Measurements from ENCODE around the gene ASCC1. TPM values are rescaled to one million over a fixed set of nuclear protein-coding genes. Genes with fewer than 3 reads are reported as not detected.
A peak's percentile ranks its signal among the peaks of the same experiment; 100 is the strongest.

The ASCC1 gene
- total and polyA plus RNA-seq, 10 donors = 11.9 to 41.7 (median 33.8) TPM

DNA sequence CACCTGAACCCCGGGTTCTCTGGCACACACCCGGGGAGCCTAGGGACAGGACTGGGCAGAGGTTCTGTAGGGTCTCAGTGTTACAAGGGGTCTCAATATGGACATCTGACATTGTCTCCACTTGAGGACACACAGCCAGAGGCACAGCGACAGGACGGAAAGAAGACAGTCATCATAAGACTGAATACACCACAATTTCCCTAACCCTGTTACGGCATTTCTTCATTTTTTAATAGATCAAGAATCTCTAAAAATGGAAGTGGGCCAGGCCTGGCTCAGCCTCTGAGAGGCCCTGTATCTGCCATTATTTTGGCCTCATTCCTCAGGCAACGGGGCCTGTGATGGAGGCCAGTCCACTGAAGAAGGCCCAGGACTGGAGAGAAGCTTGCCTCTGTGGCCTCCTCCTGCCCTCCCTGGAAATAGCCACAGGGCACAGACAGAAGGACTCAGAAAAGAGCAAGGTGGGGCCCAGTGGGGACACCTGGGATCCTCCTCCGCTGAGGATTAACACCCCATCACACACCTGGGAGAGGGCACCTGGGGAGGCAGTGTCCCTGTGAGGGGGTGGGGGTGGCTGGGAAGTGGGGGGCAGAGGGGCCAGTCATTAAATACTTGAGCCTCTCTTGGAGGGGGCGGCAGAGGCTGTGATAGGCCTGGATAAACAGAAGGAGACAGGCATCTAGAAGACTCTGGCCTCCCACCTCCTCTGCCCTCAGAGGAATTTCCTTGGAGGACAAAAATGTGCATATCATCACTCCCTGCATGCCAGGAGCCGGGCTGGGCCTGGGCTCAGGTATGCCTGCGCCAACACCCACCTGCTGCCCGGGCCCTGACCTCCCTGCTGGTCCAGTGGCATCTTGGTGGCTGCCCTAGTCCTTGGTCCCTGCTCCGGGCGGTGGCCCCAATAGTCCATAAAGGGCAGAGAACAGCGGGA, 135.8 kb downstream of the ASCC1 start:
- no peak for DNase-seq
- peaks cover 6 to 99% (median 51%) of the 10 kb centered on the region in 6 donors for H3K4me1 ChIP-seq
- H3K36me3 ChIP-seq = peaks cover 0 to 5% (median 0%) of the 10 kb centered on the region in 6 donors
- H3K4me3 ChIP-seq = peak overlapping the region in 1 of 8 donors; percentile 19
- no peak for TF ChIP-seq CTCF (IDR thresholded peaks at IDR 0.05 in 8 of 11, conservative IDR thresholded peaks at IDR 0.05 in 3 of 11)
- no peak for TF ChIP-seq POLR2AphosphoS5 (IDR thresholded peaks at IDR 0.05)
- TF ChIP-seq POLR2A (IDR thresholded peaks at IDR 0.05) = no peak
- no peaks in the 10 kb centered on the region for H3K27me3 ChIP-seq (replicated peaks in 1 of 7)
- 75 to 85% (median 82%) methylated on average over 12 to 14 of the region's 14 CpGs for WGBS, 5 donors
- H3K9me3 ChIP-seq = no peaks in the 10 kb centered on the region
- intact Hi-C loops (cut with DNase I; ENCODE audit: low total_unique reads) = no loop called here
- peak overlapping the region in 4 of 8 donors; percentile 13 to 54 (median 32) for H3K27ac ChIP-seq

DNA sequence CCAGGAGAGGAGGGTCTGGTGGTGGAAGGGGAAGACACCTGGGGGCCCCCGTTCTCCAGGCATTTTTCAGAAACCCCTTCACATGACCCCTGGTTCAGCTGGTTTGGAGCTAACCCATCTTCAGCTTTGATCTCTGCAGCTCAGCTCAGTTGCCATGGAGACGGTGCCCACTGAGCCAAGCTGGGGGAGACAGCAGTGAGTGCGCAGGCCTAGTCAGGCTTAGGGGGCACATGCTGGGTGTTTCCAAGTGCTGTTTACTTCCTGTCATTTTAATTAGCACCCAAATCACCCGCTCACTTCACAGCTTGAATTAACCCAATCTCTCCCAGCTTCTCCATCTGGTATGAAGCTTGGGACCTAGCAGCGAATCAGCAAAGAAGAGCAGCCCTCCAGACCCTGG, 136.7 kb downstream of the ASCC1 start:
- peak overlapping the region in 3 of 8 donors; percentile 30 to 54 (median 35) for H3K27ac ChIP-seq

GRCh38 chr10:72077275-72077990, 138.6 kb downstream of the ASCC1 start:
- no peak for TF ChIP-seq CTCF (IDR thresholded peaks at IDR 0.05 in 8 of 11, conservative IDR thresholded peaks at IDR 0.05 in 3 of 11)
- WGBS, 5 donors = 90 to 96% (median 92%) methylated on average over 20 of the region's 20 CpGs
- no peak overlapping the region for H3K4me3 ChIP-seq
- no peaks in the 10 kb centered on the region for H3K27me3 ChIP-seq (replicated peaks in 1 of 7)
- intact Hi-C loops (cut with DNase I; ENCODE audit: low total_unique reads) = no loop called here
- peaks cover 0 to 25% (median 2%) of the 10 kb centered on the region in 6 donors for H3K36me3 ChIP-seq
- H3K27ac ChIP-seq = no peak overlapping the region
- no peak for DNase-seq
- no peaks in the 10 kb centered on the region for H3K9me3 ChIP-seq
- H3K4me1 ChIP-seq = peaks cover 6 to 91% (median 52%) of the 10 kb centered on the region in 6 donors

More for the DNA sequence above, 136.7 kb downstream of the ASCC1 start:
- Histone ChIP-seq H3K4me3 (peak overlapping the region in 1 of 8 donors; percentile 19), H3K36me3 (peaks cover 0 to 12% (median 0%) of the 10 kb centered on the region in 6 donors), H3K9me3 (no peaks in the 10 kb centered on the region), H3K4me1 (peaks cover 6 to 99% (median 53%) of the 10 kb centered on the region in 6 donors), H3K27me3 (replicated peaks in 1 of 7) (no peaks in the 10 kb centered on the region)
- peak; percentile 83 for DNase-seq
- TF ChIP-seq POLR2AphosphoS5 (IDR thresholded peaks at IDR 0.05) = no peak
- TF ChIP-seq POLR2A (IDR thresholded peaks at IDR 0.05) = no peak
- TF ChIP-seq CTCF (IDR thresholded peaks at IDR 0.05 in 8 of 11, conservative IDR thresholded peaks at IDR 0.05 in 3 of 11) = no peak
- WGBS, 5 donors = 44 to 65% (median 61%) methylated on average over 4 to 5 of the region's 5 CpGs
- intact Hi-C loops (cut with DNase I; ENCODE audit: low total_unique reads) = no loop called here

All from spleen (tissue), 11 donors.